SU-DHL-6 (cell line): Measurements from ENCODE around the gene CYP11A1.

Source experiments
- EZH2phosphoT487 ChIP-seq: fragments of 200-600 bp; sonication (generic), shearing (Covaris generic); conservative IDR thresholded peaks from 2 replicates; pipeline ENCODE4 v1.6.1; 2018; ENCODE audit warnings: mild to moderate bottlenecking, antibody characterized with exemption, low read length, moderate library complexity, mixed read lengths
- TF ChIP-seq, protein P1 (sequence below): fragments of 200-600 bp; sonication (generic); IDR thresholded peaks from one replicate; pipeline ENCODE4 v1.5.1; 2017; ENCODE audit warnings: antibody characterized with exemption, mild to moderate bottlenecking, low read length, moderate library complexity; ENCODE audit not compliant: insufficient read depth, poor library complexity, severe bottlenecking

DNA sequence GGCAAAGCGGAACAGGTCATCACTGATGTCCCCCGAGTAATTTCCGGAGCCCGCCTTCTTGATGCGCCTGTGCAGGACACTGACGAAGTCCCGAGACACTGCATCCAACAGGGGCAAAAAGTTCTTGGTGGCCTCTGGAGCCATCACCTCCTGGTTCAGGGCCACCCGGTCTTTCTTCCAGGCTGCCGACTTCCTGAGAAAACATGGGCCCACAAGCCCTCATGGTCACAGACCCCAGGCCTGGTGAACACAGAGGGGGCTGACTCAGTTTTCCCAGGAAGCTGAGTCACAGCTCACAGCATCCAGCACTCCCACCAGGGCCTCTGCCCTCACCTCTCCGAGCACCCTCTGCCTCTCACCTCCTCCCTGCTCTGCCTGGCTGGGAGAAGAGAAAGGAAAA, 22.4 kb downstream of the CYP11A1 start:
- TF ChIP-seq, protein P1, sequence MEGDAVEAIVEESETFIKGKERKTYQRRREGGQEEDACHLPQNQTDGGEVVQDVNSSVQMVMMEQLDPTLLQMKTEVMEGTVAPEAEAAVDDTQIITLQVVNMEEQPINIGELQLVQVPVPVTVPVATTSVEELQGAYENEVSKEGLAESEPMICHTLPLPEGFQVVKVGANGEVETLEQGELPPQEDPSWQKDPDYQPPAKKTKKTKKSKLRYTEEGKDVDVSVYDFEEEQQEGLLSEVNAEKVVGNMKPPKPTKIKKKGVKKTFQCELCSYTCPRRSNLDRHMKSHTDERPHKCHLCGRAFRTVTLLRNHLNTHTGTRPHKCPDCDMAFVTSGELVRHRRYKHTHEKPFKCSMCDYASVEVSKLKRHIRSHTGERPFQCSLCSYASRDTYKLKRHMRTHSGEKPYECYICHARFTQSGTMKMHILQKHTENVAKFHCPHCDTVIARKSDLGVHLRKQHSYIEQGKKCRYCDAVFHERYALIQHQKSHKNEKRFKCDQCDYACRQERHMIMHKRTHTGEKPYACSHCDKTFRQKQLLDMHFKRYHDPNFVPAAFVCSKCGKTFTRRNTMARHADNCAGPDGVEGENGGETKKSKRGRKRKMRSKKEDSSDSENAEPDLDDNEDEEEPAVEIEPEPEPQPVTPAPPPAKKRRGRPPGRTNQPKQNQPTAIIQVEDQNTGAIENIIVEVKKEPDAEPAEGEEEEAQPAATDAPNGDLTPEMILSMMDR: no peak
- no peak for TF ChIP-seq EZH2phosphoT487
